Measurements from ENCODE around the gene TSC22D2.

GRCh38 chr3:150433347-150433746, 25.2 kb downstream of the TSC22D2 start:
- no peak for TF ChIP-seq CTCF (IDR thresholded peaks at IDR 0.05; ENCODE audit: low read depth, low read length)
- no peak for TF ChIP-seq EZH2phosphoT487 (IDR thresholded peaks at IDR 0.05; ENCODE audit: low read depth)

Measured in OCI-LY3 (cell line).